ENCODE results near the gene MEIOB.

DNA sequence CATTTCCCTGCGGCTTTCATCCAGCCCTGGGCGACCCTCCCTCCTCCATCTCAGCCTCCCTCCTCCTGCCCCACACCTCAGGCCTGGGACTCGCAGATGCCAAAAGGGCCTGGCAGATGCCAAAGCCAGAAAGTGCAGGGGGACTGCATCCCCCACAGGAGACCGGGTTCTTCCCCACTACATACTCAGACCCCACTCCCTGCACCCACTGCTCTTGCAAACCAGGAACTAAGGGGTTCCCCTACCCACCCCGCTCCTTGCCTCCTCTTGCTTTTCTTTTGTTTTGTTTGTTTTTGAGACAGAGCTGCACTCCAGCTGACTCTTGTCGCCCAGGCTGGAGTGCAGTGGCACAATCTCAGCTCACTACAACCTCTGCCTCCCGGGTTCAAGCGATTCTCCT lies 43.0 kb upstream of the MEIOB start:
- TF ChIP-seq, protein P1, sequence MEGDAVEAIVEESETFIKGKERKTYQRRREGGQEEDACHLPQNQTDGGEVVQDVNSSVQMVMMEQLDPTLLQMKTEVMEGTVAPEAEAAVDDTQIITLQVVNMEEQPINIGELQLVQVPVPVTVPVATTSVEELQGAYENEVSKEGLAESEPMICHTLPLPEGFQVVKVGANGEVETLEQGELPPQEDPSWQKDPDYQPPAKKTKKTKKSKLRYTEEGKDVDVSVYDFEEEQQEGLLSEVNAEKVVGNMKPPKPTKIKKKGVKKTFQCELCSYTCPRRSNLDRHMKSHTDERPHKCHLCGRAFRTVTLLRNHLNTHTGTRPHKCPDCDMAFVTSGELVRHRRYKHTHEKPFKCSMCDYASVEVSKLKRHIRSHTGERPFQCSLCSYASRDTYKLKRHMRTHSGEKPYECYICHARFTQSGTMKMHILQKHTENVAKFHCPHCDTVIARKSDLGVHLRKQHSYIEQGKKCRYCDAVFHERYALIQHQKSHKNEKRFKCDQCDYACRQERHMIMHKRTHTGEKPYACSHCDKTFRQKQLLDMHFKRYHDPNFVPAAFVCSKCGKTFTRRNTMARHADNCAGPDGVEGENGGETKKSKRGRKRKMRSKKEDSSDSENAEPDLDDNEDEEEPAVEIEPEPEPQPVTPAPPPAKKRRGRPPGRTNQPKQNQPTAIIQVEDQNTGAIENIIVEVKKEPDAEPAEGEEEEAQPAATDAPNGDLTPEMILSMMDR (IDR thresholded peaks at IDR 0.05): no peak
- TF ChIP-seq, protein P2, sequence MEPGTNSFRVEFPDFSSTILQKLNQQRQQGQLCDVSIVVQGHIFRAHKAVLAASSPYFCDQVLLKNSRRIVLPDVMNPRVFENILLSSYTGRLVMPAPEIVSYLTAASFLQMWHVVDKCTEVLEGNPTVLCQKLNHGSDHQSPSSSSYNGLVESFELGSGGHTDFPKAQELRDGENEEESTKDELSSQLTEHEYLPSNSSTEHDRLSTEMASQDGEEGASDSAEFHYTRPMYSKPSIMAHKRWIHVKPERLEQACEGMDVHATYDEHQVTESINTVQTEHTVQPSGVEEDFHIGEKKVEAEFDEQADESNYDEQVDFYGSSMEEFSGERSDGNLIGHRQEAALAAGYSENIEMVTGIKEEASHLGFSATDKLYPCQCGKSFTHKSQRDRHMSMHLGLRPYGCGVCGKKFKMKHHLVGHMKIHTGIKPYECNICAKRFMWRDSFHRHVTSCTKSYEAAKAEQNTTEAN (CRISPR knock-in tag; IDR thresholded peaks at IDR 0.05): no peak
- TF ChIP-seq FOXJ3 (CRISPR knock-in tag; IDR thresholded peaks at IDR 0.05; ENCODE audit: borderline replicate concordance) (no peak), NFYB (CRISPR knock-in tag; conservative IDR thresholded peaks at IDR 0.05; ENCODE audit: low read depth) (no peak), CBFB (CRISPR knock-in tag; IDR thresholded peaks at IDR 0.05; ENCODE audit: low read depth) (no peak), ETV6 (CRISPR knock-in tag; IDR thresholded peaks at IDR 0.05) (no peak), ZBTB21 (CRISPR knock-in tag; IDR thresholded peaks at IDR 0.05; ENCODE audit: borderline replicate concordance) (no peak), CREB1 (CRISPR knock-in tag; IDR thresholded peaks at IDR 0.05) (no peak), ZNF232 (CRISPR knock-in tag; IDR thresholded peaks at IDR 0.05) (no peak), GABPB1 (CRISPR knock-in tag; IDR thresholded peaks at IDR 0.05) (no peak), SOX15 (CRISPR knock-in tag; IDR thresholded peaks at IDR 0.05) (no peak)
- TF ChIP-seq, protein P3, sequence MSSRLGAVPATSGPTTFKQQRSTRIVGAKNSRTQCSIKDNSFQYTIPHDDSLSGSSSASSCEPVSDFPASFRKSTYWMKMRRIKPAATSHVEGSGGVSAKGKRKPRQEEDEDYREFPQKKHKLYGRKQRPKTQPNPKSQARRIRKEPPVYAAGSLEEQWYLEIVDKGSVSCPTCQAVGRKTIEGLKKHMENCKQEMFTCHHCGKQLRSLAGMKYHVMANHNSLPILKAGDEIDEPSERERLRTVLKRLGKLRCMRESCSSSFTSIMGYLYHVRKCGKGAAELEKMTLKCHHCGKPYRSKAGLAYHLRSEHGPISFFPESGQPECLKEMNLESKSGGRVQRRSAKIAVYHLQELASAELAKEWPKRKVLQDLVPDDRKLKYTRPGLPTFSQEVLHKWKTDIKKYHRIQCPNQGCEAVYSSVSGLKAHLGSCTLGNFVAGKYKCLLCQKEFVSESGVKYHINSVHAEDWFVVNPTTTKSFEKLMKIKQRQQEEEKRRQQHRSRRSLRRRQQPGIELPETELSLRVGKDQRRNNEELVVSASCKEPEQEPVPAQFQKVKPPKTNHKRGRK (CRISPR knock-in tag; IDR thresholded peaks at IDR 0.05; ENCODE audit: borderline replicate concordance): no peak
